Erythroblast (primary cell): ENCODE data around the gene PLTP.

Experiments used
- DNase-seq, 2 experiments: peaks; one replicate each; lab custom pipeline; 2025; lab: John Stamatoyannopoulos, UW
- GATA1 ChIP-seq: IDR thresholded peaks from 2 replicates; pipeline ENCODE4 v1.6.1; 2011; ENCODE audit warnings: low read depth, mild to moderate bottlenecking, control low read depth, low read length, moderate library complexity
- POLR2A ChIP-seq: IDR thresholded peaks from 2 replicates; pipeline ENCODE4 v1.6.1; 2011; ENCODE audit warnings: mild to moderate bottlenecking, low read length

The PLTP gene

GRCh38 chr20:45920462-45921336 lies 8.7 kb upstream of the PLTP start:
- TF ChIP-seq POLR2A (no peak), GATA1 (no peak)
- no peak for DNase-seq

GRCh38 chr20:45919542-45920399 lies 7.8 kb upstream of the PLTP start:
- TF ChIP-seq GATA1: no peak
- no peak for TF ChIP-seq POLR2A
- DNase-seq: no peak

GRCh38 chr20:45918779-45919537 lies 7.0 kb upstream of the PLTP start:
- DNase-seq: no peak
- TF ChIP-seq GATA1 (no peak), POLR2A (no peak)

GRCh38 chr20:45918182-45918737 lies 6.3 kb upstream of the PLTP start:
- DNase-seq: no peak
- no peak for TF ChIP-seq POLR2A
- TF ChIP-seq GATA1: no peak

- no peak for DNase-seq
- TF ChIP-seq GATA1 (no peak), POLR2A (no peak)
Measured at GRCh38 chr20:45917790-45918141, 5.8 kb upstream of the PLTP start.

DNA sequence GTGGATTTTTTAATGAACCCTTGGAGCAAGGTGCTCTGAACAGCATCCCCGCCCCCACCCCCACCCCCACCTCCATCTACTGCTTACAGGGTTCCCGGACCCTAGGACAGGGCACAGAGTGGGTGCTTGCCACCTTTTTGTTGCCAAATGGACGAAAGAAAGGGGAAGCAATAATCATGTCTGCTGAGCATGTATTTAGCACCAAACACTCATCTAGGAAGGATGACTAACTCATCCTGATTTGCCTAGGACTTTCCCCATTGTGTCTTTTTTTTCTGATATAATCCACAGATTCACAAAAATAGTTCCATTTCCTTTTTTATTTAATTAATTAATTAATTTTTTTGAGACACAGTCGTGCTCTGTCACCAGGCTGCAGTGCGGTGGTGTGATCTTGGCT lies 1.2 kb upstream of the PLTP start:
- no peak for DNase-seq
- TF ChIP-seq POLR2A (no peak), GATA1 (no peak)

DNA sequence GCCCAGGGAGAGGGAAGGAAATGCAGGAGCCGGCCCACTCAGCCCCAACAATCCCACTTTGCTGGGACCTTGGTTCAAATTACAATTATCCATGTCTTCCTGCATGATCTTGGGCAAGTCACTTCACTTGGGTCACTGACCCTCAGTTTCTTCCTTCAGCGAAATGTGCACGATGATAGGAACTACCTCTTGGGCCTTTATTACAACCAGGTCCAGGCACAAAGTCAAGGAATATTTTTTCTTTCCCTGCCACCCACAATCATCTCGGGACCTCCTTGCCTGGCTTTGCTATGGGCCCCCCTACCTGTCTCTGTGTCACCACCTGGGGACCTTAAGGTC lies 358 bp upstream of the PLTP start:
- TF ChIP-seq GATA1: no peak
- TF ChIP-seq POLR2A: no peak

DNA sequence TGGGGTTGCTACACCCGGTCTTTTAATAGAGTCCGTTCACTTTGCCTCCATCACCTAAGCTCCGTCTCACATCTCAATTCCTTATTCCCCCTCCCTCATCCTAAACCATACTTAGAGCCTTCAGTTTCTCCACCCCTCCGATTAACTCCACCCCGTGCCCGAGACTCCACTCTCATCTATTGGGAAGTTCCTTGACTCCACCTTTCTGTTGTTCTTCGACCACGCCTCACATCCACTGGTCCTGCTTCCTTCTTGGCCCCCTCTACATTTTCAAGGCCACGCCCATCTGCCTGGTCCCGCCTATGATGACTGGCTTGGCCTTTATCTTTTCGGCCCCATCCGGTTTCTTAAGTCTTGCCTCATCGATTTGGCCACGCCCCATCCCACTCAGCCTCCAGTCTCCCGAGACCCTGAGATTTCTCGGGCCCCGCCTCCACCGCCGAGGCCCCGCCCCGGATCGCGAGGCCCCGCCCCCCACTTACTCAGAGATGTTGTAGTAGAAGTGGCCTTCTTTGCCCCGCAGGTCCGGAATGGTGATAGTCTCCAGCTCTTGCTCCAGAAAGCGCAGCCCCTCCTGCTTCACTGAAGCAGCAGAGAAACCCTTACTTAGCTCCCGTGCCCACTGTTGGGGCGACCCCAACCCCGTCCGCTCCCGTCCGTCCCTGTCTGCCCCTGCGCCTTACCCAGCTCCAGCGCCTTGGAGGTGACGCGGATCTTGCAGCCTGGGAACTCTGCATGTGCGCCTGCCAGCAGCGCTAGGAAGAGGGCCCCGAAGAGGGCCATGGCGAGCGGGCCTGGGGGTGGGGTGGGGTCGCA lies 1.1 kb downstream of the PLTP start:
- TF ChIP-seq POLR2A (peak; percentile 64), GATA1 (no peak)
- DNase-seq: peak; percentile 100

More for the DNA sequence above, 358 bp upstream of the PLTP start:
- no peak for DNase-seq

GRCh38 chr20:45909817-45910669 lies 1.9 kb downstream of the PLTP start:
- no peak for TF ChIP-seq GATA1
- no peak for TF ChIP-seq POLR2A

GRCh38 chr20:45909336-45909808 lies 2.6 kb downstream of the PLTP start:
- DNase-seq: no peak
- TF ChIP-seq POLR2A: no peak
- TF ChIP-seq GATA1: no peak

More at GRCh38 chr20:45909817-45910669, 1.9 kb downstream of the PLTP start:
- DNase-seq: peak in 1 of 2 experiments; percentile 30

DNA sequence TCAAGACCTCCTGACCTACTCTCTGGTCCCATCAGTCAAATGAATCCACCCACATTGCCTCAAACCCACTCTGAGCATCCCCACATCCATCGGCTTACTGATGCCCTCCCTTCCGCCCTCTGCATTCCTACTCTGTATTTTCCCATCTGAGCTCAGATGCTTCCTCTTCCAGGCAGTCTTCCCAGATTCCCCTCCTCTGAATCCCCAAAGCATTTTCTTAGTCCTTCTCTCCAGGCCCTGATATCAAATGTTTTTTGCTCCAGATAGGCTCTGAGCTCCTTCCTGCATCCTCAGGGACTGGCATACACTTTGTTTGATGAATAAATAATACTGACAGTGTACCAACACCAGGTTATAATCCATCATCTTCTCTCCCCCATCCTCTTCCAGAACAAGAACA lies 3.9 kb downstream of the PLTP start:
- no peak for TF ChIP-seq GATA1
- no peak for TF ChIP-seq POLR2A
- no peak for DNase-seq

DNA sequence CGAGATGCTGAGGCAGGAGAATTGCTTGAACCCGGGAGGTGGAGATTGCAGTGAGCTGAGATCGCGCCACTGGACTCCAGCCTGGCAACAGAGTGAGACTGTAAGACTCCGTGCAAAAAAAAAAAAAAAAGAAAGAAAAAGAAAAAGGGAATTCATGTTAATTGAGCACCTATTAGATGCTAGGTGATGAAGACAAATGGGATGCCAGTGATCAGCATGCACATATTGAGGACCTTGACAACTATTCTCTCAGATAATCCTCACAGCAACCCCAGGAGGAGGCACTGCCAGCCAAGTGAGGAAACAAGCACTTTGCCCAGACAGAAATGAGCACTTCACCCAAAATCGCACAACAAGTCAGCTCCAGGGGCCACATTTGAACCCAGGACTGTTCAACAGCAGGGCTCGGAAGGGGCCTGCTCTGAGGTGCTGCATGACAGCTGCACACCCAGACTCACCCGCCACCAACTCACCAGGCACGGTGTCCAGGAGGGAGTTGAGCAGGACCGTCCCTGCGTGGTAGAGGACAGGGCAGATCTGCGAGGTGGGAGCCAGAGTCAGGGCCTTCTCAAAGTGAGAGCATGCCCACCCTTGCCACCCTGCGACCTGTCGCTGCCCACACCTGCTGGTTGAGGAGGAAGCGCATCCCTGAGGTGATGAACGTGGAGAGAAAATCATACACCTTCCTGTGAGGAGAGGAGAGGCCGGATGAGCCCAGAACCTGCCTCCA lies 4.6 kb downstream of the PLTP start:
- DNase-seq: no peak
- TF ChIP-seq GATA1 (no peak), POLR2A (no peak)
